ENCODE measurements around the gene SULT1C2. TPM values are rescaled to one million over a fixed set of nuclear protein-coding genes. Genes with fewer than 3 reads are reported as not detected.

The SULT1C2 gene
- total and polyA plus RNA-seq, 2 of the 8 experiments (the other 6 are each of a cell fraction or from before 2014, with no cell fraction given): 2.2 to 2.8 TPM

DNA sequence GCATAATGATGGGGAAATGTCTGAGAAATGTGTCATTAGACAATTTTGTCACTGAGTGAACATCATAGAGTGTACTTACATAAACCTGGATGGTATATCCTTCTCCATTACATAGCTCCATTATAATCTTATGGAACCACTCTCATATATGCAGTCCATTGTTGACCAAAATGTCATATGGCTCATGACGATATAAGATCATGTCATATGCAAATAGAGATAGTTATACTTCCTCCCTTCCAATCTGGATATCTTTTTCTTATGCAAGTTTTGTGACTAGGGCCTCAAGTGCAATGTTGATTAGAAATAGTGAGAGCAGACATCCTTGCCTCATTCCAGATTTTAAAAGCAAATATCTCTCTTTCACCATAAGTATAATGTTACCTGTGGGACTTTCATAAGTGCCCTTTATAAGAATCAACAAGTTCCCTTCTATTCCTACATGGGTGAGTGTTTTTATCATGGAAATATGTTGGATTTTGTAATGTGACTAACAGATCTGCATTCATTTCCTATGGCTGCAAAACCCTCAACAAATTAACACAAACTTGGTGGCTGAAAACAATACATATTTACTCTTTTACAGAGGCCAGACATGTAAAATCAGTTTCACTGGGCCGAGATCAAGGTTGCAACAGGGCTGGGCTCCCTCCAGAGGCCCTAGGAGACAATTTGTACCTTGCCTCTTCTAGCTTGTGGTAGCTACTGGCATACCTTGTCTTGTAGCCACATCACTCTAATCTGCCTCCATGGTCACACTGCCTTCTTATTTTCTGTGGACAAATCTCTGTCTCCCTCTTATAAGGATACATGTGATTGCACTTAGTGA, 67.4 kb downstream of the SULT1C2 start (continued):
- TF ChIP-seq MAFK (IDR thresholded peaks at IDR 0.05; ENCODE audit: low read depth, low read length): no peak
- TF ChIP-seq, protein P1, sequence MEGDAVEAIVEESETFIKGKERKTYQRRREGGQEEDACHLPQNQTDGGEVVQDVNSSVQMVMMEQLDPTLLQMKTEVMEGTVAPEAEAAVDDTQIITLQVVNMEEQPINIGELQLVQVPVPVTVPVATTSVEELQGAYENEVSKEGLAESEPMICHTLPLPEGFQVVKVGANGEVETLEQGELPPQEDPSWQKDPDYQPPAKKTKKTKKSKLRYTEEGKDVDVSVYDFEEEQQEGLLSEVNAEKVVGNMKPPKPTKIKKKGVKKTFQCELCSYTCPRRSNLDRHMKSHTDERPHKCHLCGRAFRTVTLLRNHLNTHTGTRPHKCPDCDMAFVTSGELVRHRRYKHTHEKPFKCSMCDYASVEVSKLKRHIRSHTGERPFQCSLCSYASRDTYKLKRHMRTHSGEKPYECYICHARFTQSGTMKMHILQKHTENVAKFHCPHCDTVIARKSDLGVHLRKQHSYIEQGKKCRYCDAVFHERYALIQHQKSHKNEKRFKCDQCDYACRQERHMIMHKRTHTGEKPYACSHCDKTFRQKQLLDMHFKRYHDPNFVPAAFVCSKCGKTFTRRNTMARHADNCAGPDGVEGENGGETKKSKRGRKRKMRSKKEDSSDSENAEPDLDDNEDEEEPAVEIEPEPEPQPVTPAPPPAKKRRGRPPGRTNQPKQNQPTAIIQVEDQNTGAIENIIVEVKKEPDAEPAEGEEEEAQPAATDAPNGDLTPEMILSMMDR (IDR thresholded peaks at IDR 0.05; ENCODE audit: control extremely low read depth in 1 of 3, insufficient read depth in 1 of 3, low read depth in 1 of 3, low read length in 3 of 3): no peak
- no peak for TF ChIP-seq CTBP2 (IDR thresholded peaks at IDR 0.05; ENCODE audit: borderline replicate concordance, insufficient read depth, insufficient read length, low read length)
- TF ChIP-seq POLR2AphosphoS5 (IDR thresholded peaks at IDR 0.05; ENCODE audit: low read depth, low read length): peak; percentile 49; the same call in 1 of the 2 replicates
- no peak for TF ChIP-seq CHD7 (IDR thresholded peaks at IDR 0.05; ENCODE audit: insufficient replicate concordance, low read length)
- no peak for TF ChIP-seq SP1 (IDR thresholded peaks at IDR 0.05; ENCODE audit: low read depth, low read length)
- TF ChIP-seq SIRT6 (IDR thresholded peaks at IDR 0.05; ENCODE audit: low read length): no peak
- no peak for TF ChIP-seq TEAD4 (IDR thresholded peaks at IDR 0.05; ENCODE audit: low read depth, low read length)

Measured in H1 (cell line).